ENCODE results near the gene STK32B. TPM values are rescaled to one million over a fixed set of nuclear protein-coding genes. Genes with fewer than 3 reads are reported as not detected.
A peak's percentile ranks its signal among the peaks of the same experiment; 100 is the strongest.

Gene STK32B
- total RNA-seq, 1 donor = 5.3 TPM

DNA sequence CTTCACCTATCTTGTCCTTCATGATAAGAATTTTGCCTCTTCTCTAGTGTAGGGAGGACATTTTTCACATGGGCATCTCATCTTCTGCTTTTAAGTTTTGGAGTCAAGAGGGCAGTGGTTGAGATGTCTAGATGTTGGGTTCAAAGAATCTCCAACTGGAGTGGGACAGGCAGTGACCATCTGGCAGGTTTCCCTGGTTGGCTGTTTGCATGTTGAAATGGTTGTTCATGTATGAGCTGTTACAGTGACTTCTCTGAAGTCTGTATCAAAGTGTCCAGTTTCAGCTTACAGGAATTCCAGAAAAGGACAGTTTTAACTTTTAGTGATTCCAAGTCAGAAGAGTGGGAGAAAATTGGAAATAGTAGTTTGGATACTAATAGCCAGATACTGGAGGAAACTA is 464.4 kb downstream of the STK32B start:
- TF ChIP-seq, protein P1, sequence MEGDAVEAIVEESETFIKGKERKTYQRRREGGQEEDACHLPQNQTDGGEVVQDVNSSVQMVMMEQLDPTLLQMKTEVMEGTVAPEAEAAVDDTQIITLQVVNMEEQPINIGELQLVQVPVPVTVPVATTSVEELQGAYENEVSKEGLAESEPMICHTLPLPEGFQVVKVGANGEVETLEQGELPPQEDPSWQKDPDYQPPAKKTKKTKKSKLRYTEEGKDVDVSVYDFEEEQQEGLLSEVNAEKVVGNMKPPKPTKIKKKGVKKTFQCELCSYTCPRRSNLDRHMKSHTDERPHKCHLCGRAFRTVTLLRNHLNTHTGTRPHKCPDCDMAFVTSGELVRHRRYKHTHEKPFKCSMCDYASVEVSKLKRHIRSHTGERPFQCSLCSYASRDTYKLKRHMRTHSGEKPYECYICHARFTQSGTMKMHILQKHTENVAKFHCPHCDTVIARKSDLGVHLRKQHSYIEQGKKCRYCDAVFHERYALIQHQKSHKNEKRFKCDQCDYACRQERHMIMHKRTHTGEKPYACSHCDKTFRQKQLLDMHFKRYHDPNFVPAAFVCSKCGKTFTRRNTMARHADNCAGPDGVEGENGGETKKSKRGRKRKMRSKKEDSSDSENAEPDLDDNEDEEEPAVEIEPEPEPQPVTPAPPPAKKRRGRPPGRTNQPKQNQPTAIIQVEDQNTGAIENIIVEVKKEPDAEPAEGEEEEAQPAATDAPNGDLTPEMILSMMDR (IDR thresholded peaks at IDR 0.05; ENCODE audit: insufficient read depth, low read length) = no peak
- DNase-seq (ENCODE audit: low read depth) = no peak
- H3K4me3 ChIP-seq (ENCODE audit: low read depth, low read length) = no peak overlapping the region

DNA sequence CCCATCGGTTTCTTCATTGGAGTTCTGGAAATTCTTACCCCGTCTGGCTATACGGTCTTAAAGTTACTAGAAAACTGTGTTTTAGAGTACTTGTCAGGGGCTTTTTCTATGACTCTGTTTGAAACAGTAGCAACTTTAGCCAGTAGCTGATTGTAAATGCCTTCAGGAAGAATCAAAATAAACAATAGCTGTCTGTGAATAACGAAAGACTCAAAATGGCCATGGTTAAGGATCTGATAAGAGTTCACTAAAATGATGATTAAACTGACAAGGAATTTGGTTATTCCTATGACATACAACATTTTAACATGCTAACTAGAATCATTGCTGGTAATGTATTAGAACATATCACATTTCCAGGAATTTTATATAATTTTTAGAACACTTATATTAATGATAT is 466.1 kb downstream of the STK32B start:
- TF ChIP-seq, protein P1 (IDR thresholded peaks at IDR 0.05; ENCODE audit: insufficient read depth, low read length) = no peak
- H3K4me3 ChIP-seq (ENCODE audit: low read depth, low read length) = no peak overlapping the region
- no peak for DNase-seq (ENCODE audit: low read depth)

DNA sequence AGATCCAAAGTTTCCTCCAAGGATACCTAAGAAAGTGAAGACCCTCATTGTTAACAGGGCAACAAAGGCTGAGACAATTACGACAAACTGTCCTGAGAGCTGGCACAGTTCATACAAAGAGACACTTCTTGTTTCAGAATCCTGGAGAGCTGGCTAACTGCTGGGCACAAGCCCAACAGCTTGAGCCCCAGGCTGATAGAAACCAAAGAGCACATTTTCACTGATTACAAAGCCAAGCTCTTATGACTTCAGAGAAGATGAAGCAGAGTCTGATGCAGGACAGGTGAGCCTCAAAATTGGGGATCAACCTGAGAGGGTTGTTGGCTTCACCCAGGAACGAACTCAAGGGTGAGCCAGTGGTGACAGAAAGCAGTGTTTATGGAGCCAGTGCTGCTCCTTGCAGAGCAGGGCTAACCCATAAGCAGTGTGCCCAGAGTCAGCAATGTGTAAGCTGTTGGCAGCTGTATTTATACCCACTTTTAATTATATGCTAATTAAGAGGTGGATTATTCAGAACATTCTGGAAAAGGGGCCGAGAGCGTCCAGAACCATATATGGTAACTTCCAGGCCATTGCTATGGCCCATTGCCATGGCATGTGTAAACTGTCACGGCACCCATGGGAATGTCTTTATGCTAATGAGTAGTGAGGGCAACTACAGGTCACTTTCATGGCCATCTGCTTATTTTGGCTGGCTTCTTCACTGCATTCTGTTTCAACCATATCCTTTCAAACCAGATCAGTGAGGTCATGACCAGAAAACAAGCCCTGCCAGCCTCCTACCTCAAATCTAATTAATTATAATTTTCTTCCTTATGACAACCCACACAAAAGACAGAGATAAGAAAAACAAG is 473.4 kb downstream of the STK32B start:
- TF ChIP-seq, protein P1 (IDR thresholded peaks at IDR 0.05; ENCODE audit: insufficient read depth, low read length) = no peak
- peak; percentile 34 for DNase-seq (ENCODE audit: low read depth)
- no peak overlapping the region for H3K4me3 ChIP-seq (ENCODE audit: low read depth, low read length)

DNA sequence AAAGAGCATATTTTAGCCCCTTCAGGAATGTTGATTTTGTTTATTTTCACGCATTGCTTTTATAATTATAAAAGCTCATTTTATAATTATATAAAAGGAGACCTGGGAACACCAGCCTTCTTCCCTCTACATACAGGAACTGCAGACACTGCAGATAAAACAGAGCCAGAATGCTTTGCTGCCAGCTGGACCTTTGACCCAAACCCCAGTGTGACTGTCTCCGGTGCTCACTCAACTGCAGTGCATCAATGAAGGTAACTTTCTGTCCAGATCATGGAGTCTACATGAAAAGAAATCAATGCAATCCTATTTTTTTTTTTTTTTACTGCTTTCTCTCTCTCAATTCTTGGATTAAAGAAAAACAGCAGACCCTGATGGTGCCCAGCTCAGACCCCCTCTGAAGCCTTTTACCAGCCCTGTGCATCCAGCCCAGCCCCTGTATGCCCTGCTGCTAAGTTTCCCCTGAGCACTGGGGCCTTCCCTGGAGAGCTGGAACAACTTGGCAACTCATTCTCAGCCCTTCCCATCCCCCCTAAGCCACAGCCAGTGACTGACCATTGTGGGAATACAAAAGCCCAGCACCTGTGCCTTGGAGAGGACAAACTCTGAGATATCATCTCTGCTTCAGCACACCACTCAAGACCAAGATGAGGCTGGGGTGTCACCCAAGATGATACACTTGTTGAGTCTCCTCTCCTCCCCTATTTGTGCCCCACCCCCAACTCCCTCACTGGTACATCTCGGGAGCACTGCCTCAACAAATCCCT is 475.0 kb downstream of the STK32B start:
- TF ChIP-seq, protein P1 (IDR thresholded peaks at IDR 0.05; ENCODE audit: insufficient read depth, low read length) = no peak
- DNase-seq (ENCODE audit: low read depth) = no peak
- H3K4me3 ChIP-seq (ENCODE audit: low read depth, low read length) = no peak overlapping the region

DNA sequence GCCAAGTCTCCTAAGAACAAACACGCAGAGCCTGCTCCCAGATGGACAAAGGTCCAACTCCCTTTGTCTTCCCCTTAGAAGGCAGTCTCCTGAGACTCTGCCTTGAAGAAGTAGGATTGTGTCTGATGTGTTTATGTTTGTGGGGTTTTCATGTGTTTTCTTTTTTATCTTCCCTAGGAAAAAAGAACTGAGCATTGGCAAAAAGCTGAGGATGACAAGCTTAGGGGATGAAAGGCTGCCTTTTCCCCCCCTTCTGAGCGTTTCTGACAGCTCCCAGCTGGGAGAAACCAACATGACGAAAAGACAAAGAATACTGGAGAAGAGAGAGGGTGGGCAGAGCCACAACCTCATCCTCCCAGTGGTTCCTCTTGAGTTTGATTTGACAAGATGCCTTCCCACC is 475.9 kb downstream of the STK32B start:
- TF ChIP-seq, protein P1 (IDR thresholded peaks at IDR 0.05; ENCODE audit: insufficient read depth, low read length) = no peak
- DNase-seq (ENCODE audit: low read depth) = no peak

DNA sequence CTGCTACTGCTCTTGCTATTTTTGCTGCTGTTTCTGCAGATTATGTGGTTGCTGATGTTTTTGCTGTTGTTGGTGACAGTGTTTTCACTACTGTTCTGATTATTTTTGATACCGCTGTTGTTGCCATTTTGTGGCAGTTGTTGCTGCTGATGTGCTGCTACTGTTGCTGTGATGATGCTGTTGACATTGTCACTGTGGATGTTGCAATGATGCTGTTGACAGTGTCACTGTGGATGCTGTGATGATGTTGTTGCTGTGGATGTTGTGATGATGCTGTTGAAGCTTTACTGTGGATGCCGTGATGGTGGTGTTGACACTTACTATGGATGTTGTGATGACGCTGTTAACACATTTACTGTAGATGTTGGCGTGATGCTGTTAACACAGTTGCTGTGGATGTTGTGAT is 476.8 kb downstream of the STK32B start:
- DNase-seq (ENCODE audit: low read depth) = no peak
- TF ChIP-seq, protein P1 (IDR thresholded peaks at IDR 0.05; ENCODE audit: insufficient read depth, low read length) = no peak
- no peak overlapping the region for H3K4me3 ChIP-seq (ENCODE audit: low read depth, low read length)

More for the DNA sequence above, 475.9 kb downstream of the STK32B start:
- H3K4me3 ChIP-seq (ENCODE audit: low read depth, low read length) = no peak overlapping the region

Data from fibroblast of the aortic adventitia (primary cell).